Pancreas (tissue), 10 donors: ENCODE results near the gene TMEM150B. TPM values are rescaled to one million over a fixed set of nuclear protein-coding genes. Genes with fewer than 3 reads are reported as not detected.

ENCODE experiments used
- ATAC-seq, 4 donors: fragments of 200-7000 bp; cut with Tn5 transposase; one replicate each; pipeline versions ENCODE4 v1.8.0 to v1.9.1; 2020; ENCODE audit warnings: mild to moderate bottlenecking in 4 of 4, moderate library complexity in 4 of 4
- DNase-seq, 6 donors: peaks; one replicate each; pipeline ENCODE4 v3.0.0-alpha.2; 2020
- FAIRE-seq: peaks from 2 replicates; lab custom pipeline; 2012; peaks lifted over from hg19 to GRCh38; lab: Jason Lieb, UNC
- H3K27ac ChIP-seq, 4 donors: fragments of 200-600 bp; sonication (generic); 1 replicate in 3 of 4; 2 replicates in 1 of 4; pipeline versions ENCODE4 v1.5.0 to v1.8.0; 2020
- H3K27me3 ChIP-seq, 4 donors: fragments of 200-600 bp; one replicate each; pipeline ENCODE4 v1.8.0; 2021
- H3K36me3 ChIP-seq, 3 donors: fragments of 200-600 bp; sonication (generic) in 1 of 3; one replicate each; pipeline versions ENCODE4 v1.5.0 to v1.8.0; 2020 to 2021
- H3K4me1 ChIP-seq, 3 donors: fragments of 200-600 bp; one replicate each; pipeline ENCODE4 v1.8.0; 2021
- H3K4me3 ChIP-seq, 4 donors: fragments of 200-600 bp; sonication (generic) in 2 of 4; one replicate each; pipeline versions ENCODE4 v1.5.0 to v1.8.0; 2020 to 2021
- H3K9me3 ChIP-seq, 4 donors: fragments of 200-600 bp; one replicate each; pipeline ENCODE4 v1.8.0; 2021
- whole genome bisulfite sequencing, 2 donors: extraction: QIAGEN DNeasy Blood & Tissue Kit; methylation state at CpG; one replicate each; pipeline ENCODE4 v1.1.7; 2013; 5-methylcytosine and 5-hydroxymethylcytosine counted together
- intact Hi-C, 3 donors: fragments of 100-400 bp; cut with DNase I; formaldehyde crosslinking; loops; one replicate each; pipeline versions ENCODE4 v1.11.1 to v1.14.2; 2022
- polyA plus RNA-seq, 2 donors: library from polyadenylated mRNA; stranded (reverse); fragments of 200-250 nt; gene quantifications; one replicate each; pipeline ENCODE4 v1.2.3, GENCODE V29; 2013
- total RNA-seq, 6 donors: library from RNA; stranded (reverse); fragmentation: NEBNext Ultra II Directional in 4 of 6; extraction: Animal tissue kit (Norgen Biotek cat#: 25700) in 4 of 6; gene quantifications; one replicate each; pipeline versions ENCODE4 v1.2.1 to v1.2.4, GENCODE V29; 2021 to 2023
- TF ChIP-seq, protein P1 (sequence below), 4 donors: fragments of 200-600 bp; sonication (generic) in 3 of 4; IDR thresholded peaks; one replicate each; pipeline versions ENCODE4 v1.5.0 to v1.8.0; 2021; ENCODE audit warnings: antibody characterized with exemption in 4 of 4
- donor health status: healthy with polysubstance abuse.
- donor health status: DM: no; HTN: no; CAD: no; lungs with moderate emphysema.
- donor health status: DM: no; HTN: no; CAD: no.
- donor health status: control.
- donor health status: control.
- donor health status: Bipolar disorder and iron deficiency.
- donor health status: DM: yes; HTN: yes; CAD: no.
- donor health status: DM: no; HTN: no; CAD: no.
- donor health status: DM: no; HTN: no; CAD: no.
- donor health status: DM: yes; HTN: yes; CAD: no.

Gene TMEM150B
- total and polyA plus RNA-seq, 8 donors, result 0.14 to 1.3 (median 0.57) TPM; not detected in 4

DNA sequence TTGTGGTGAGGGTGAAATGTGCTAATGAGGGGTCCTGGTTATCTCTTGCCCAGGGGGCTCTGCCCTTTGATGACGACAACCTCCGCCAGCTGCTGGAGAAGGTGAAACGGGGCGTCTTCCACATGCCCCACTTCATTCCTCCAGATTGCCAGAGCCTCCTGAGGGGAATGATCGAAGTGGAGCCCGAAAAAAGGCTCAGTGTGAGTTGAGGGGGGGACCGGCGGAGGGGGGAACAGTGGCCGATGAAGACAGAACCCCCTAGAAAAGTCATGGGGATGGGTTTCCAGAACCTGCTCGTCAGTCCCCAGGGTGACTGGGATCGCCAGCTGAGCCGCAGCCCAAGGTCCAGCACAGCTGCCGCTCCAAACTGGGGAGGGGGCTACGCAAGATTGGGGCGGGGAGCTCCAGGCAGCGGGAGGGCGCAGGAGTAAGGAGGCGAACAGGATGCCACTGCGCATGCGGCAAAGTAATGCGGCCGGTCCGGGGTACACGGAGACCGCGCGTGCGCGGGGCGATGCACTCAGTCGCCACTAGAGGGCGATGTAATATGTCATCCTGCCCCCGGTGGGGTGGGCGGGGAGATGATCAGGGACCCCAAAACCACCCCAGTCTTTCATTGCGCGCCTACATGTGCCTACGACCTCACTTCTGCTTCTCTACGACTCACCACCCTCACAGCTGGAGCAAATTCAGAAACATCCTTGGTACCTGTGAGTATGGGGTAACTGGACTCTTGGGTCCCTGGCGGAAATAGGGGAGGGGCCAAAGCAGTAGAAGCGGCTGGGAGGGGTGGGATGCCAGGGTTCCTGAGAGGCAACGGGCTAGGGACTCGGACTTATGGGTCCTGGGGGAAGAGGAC, 23.5 kb downstream of the TMEM150B start:
- 10 to 11% methylated on average over 40 to 42 of the region's 42 CpGs for WGBS, 2 donors
- no peaks in the 10 kb centered on the region for H3K4me1 ChIP-seq
- H3K27ac ChIP-seq, result no peak overlapping the region
- H3K4me3 ChIP-seq, result peak overlapping the region in 2 of 4 donors; percentile 31 to 45
- no peaks in the 10 kb centered on the region for H3K9me3 ChIP-seq
- ATAC-seq (peak; percentile 91 to 98 (median 94)), DNase-seq (peak; percentile 77 to 98 (median 90)), FAIRE-seq (no peak)
- no peaks in the 10 kb centered on the region for H3K36me3 ChIP-seq
- TF ChIP-seq, protein P1, sequence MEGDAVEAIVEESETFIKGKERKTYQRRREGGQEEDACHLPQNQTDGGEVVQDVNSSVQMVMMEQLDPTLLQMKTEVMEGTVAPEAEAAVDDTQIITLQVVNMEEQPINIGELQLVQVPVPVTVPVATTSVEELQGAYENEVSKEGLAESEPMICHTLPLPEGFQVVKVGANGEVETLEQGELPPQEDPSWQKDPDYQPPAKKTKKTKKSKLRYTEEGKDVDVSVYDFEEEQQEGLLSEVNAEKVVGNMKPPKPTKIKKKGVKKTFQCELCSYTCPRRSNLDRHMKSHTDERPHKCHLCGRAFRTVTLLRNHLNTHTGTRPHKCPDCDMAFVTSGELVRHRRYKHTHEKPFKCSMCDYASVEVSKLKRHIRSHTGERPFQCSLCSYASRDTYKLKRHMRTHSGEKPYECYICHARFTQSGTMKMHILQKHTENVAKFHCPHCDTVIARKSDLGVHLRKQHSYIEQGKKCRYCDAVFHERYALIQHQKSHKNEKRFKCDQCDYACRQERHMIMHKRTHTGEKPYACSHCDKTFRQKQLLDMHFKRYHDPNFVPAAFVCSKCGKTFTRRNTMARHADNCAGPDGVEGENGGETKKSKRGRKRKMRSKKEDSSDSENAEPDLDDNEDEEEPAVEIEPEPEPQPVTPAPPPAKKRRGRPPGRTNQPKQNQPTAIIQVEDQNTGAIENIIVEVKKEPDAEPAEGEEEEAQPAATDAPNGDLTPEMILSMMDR (IDR thresholded peaks at IDR 0.05), result peak; percentile 98 to 100 (median 99)
- intact Hi-C loops, result loop anchor here in 1 of 3 donors (10.0 kb wide), 1 partner anchor 73 kb away; the partner anchor contains the start of genes IL11 and TMEM190
- no peaks in the 10 kb centered on the region for H3K27me3 ChIP-seq

DNA sequence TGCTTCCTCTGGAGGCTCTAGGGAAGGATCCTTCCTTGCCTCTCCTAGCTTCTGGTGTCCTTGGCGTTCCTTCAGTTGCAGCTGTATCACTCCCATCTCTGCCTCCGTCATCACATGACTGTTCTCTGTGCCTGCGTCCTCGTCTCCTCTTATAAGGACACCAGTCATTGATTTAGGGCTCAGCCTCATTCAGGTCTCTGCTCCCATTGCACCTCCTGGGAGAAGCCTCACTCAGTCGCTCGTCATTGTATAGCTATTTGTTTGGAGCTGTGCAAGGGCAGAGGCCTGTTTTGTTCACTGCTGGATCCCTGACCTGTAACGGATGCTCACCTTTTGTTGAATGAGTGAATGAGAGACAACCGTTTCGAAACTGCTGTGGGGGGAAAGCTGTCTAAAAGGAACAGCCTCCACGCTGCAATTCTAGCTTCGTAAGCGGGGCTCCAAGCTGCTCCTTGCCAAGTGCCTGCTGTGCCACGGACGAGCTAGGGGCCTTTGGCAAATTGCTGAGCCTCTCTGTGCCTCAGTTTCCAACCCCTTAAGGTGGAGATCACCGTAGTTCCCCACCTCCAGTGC, 24.2 kb downstream of the TMEM150B start:
- Histone ChIP-seq H3K9me3 (no peaks in the 10 kb centered on the region), H3K27me3 (no peaks in the 10 kb centered on the region), H3K4me3 (no peak overlapping the region), H3K36me3 (no peaks in the 10 kb centered on the region), H3K4me1 (no peaks in the 10 kb centered on the region), H3K27ac (no peak overlapping the region)
- FAIRE-seq (no peak), ATAC-seq (no peak), DNase-seq (no peak)
- TF ChIP-seq, protein P1 (IDR thresholded peaks at IDR 0.05), result no peak
- intact Hi-C loops, result loop anchor here in 1 of 3 donors (10.0 kb wide), 1 partner anchor 74 kb away; the partner anchor contains the start of genes IL11 and TMEM190
- WGBS, 2 donors, result 50 to 64% methylated on average over 15 of the region's 15 CpGs

DNA sequence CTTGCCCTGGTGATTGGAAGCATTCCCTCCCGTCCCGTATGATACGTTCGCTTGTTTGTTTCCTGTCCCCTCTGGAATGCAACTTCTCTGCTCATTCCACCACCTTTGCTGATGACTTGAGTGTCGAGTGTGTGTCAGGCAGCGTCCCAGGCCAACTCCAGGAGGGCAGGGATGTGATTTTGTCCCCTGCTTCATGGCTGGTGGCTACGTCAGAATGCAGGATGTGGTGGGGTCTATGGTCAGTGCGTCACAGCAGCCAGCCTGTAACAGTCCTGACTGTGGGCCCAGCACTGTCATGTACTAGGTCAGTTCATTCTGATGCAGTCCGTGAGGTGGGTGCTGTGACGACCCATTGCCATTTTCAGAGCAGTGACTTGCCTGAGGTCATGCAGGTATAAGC, 25.1 kb downstream of the TMEM150B start:
- Histone ChIP-seq H3K9me3 (no peaks in the 10 kb centered on the region), H3K4me3 (no peak overlapping the region), H3K36me3 (no peaks in the 10 kb centered on the region), H3K27ac (no peak overlapping the region), H3K27me3 (no peaks in the 10 kb centered on the region), H3K4me1 (no peaks in the 10 kb centered on the region)
- TF ChIP-seq, protein P1 (IDR thresholded peaks at IDR 0.05), result no peak
- WGBS, 2 donors, result 81 to 89% methylated on average over 10 of the region's 10 CpGs
- no peak for DNase-seq
- intact Hi-C loops, result loop anchor here in 2 of 3 donors (10.0 kb wide), 3 partner anchors 75 to 105 kb away; partner anchors contain the start of genes IL11 (in 1 of the 2), RPL28 (in 1 of the 2), TMEM190 (in 1 of the 2) and TMEM238 (in 1 of the 2)
- no peak for ATAC-seq
- FAIRE-seq, result no peak

DNA sequence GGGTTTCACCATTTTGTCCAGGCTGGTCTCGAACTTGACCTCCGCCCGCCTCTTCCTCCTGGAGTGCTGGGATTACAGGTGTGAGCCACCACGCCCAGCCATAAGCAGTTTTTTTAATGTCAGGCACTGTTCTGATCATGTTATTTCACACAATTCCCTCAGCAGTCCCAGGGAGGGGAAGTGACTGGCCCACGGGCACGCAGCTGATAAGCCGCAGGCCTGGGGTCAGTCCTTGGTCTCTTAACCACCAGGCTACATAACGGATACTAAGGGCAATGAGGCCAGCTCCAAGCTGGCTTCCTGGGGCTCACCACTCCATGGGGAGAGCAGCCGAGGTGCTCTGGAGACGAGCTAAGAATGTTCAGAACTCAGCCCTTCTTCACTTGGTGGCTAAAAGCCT, 27.9 kb downstream of the TMEM150B start:
- FAIRE-seq (no peak), ATAC-seq (no peak), DNase-seq (no peak)
- H3K36me3 ChIP-seq, result no peaks in the 10 kb centered on the region
- H3K4me1 ChIP-seq, result no peaks in the 10 kb centered on the region
- no peaks in the 10 kb centered on the region for H3K27me3 ChIP-seq
- TF ChIP-seq, protein P1 (IDR thresholded peaks at IDR 0.05), result no peak
- intact Hi-C loops, result loop anchor here in 2 of 3 donors (10.0 kb wide), 2 partner anchors 88 to 108 kb away; partner anchors contain the start of genes RPL28 (in 1 of the 2), TMEM238 (in 1 of the 2) and UBE2S (in 1 of the 2)
- no peak overlapping the region for H3K4me3 ChIP-seq
- H3K9me3 ChIP-seq, result no peaks in the 10 kb centered on the region
- H3K27ac ChIP-seq, result no peak overlapping the region
- 75 to 87% methylated on average over 10 of the region's 10 CpGs for WGBS, 2 donors
